ENCODE measurements around the gene PRR11.

Gene PRR11

GRCh38 chr17:59155439-59156177 lies at the start of gene PRR11:
Gene PRR11 (plus strand): TSS chr17:59155746. CDS start chr17:59169753, 14,007 bp downstream.
- peaks cover 0 to 14% of the 10 kb centered on the region in 2 donors for H3K4me1 ChIP-seq (ENCODE audit: control insufficient read depth in 1 of 2, insufficient read depth in 2 of 2, low read length in 2 of 2)
- no peaks in the 10 kb centered on the region for H3K36me3 ChIP-seq (ENCODE audit: control insufficient read depth in 1 of 2, insufficient read depth in 2 of 2, low read length in 2 of 2)
- H3K27me3 ChIP-seq (ENCODE audit: low read depth, low read length), result no peaks in the 10 kb centered on the region
- peak within 1 kb of the TSS; percentile 82 to 93 for H3K4me3 ChIP-seq (ENCODE audit: low read depth in 1 of 2, low read length in 2 of 2)
- no peaks in the 10 kb centered on the region for H3K9me3 ChIP-seq (ENCODE audit: control insufficient read depth in 1 of 2, low read length in 2 of 2)
- H3K27ac ChIP-seq (ENCODE audit: low read length), result peak within 1 kb of the TSS; percentile 84

GRCh38 chr17:59105852-59106462 lies 49.6 kb upstream of the PRR11 start:
- H3K4me3 ChIP-seq (ENCODE audit: low read depth in 1 of 2, low read length in 2 of 2), result peak overlapping the region; percentile 85 to 94
- H3K27me3 ChIP-seq (ENCODE audit: low read depth, low read length), result no peaks in the 10 kb centered on the region

GRCh38 chr17:59106463-59107305 lies 48.9 kb upstream of the PRR11 start, which contains the start of gene TRIM37:
Gene TRIM37 (minus strand): TSS chr17:59106880. CDS start chr17:59106461, 419 bp downstream.
- Histone ChIP-seq H3K4me3 (ENCODE audit: low read depth in 1 of 2, low read length in 2 of 2) (peak within 1 kb of the TSS; percentile 85 to 94), H3K4me1 (ENCODE audit: control insufficient read depth in 1 of 2, insufficient read depth in 2 of 2, low read length in 2 of 2) (peaks cover 4 to 21% of the 10 kb centered on the region in 2 donors), H3K9me3 (ENCODE audit: control insufficient read depth in 1 of 2, low read length in 2 of 2) (no peaks in the 10 kb centered on the region), H3K27ac (ENCODE audit: low read length) (peak within 1 kb of the TSS; percentile 80), H3K36me3 (ENCODE audit: control insufficient read depth in 1 of 2, insufficient read depth in 2 of 2, low read length in 2 of 2) (peaks cover 0 to 4% of the 10 kb centered on the region in 2 donors), H3K27me3 (ENCODE audit: low read depth, low read length) (no peaks in the 10 kb centered on the region)

More at GRCh38 chr17:59105852-59106462, 49.6 kb upstream of the PRR11 start:
- Histone ChIP-seq H3K27ac (ENCODE audit: low read length) (peak overlapping the region; percentile 80), H3K4me1 (ENCODE audit: control insufficient read depth in 1 of 2, insufficient read depth in 2 of 2, low read length in 2 of 2) (peaks cover 4 to 21% of the 10 kb centered on the region in 2 donors), H3K36me3 (ENCODE audit: control insufficient read depth in 1 of 2, insufficient read depth in 2 of 2, low read length in 2 of 2) (peaks cover under 1 to 4% of the 10 kb centered on the region in 2 donors), H3K9me3 (ENCODE audit: control insufficient read depth in 1 of 2, low read length in 2 of 2) (no peaks in the 10 kb centered on the region)

- Histone ChIP-seq H3K4me1 (ENCODE audit: control insufficient read depth in 1 of 2, insufficient read depth in 2 of 2, low read length in 2 of 2) (peaks cover 4 to 21% of the 10 kb centered on the region in 2 donors), H3K9me3 (ENCODE audit: control insufficient read depth in 1 of 2, low read length in 2 of 2) (no peaks in the 10 kb centered on the region), H3K27ac (ENCODE audit: low read length) (peak overlapping the region; percentile 80), H3K27me3 (ENCODE audit: low read depth, low read length) (no peaks in the 10 kb centered on the region), H3K4me3 (ENCODE audit: low read depth in 1 of 2, low read length in 2 of 2) (peak overlapping the region; percentile 85 to 94), H3K36me3 (ENCODE audit: control insufficient read depth in 1 of 2, insufficient read depth in 2 of 2, low read length in 2 of 2) (no peaks in the 10 kb centered on the region)
Measured at GRCh38 chr17:59107306-59107670, 48.3 kb upstream of the PRR11 start.

- Histone ChIP-seq H3K36me3 (ENCODE audit: control insufficient read depth in 1 of 2, insufficient read depth in 2 of 2, low read length in 2 of 2) (no peaks in the 10 kb centered on the region), H3K4me1 (ENCODE audit: control insufficient read depth in 1 of 2, insufficient read depth in 2 of 2, low read length in 2 of 2) (peaks cover 4 to 21% of the 10 kb centered on the region in 2 donors), H3K4me3 (ENCODE audit: low read depth in 1 of 2, low read length in 2 of 2) (no peak overlapping the region), H3K27me3 (ENCODE audit: low read depth, low read length) (no peaks in the 10 kb centered on the region), H3K9me3 (ENCODE audit: control insufficient read depth in 1 of 2, low read length in 2 of 2) (no peaks in the 10 kb centered on the region), H3K27ac (ENCODE audit: low read length) (no peak overlapping the region)
Measured at GRCh38 chr17:59108400-59109102, 47.0 kb upstream of the PRR11 start.

- Histone ChIP-seq H3K36me3 (ENCODE audit: control insufficient read depth in 1 of 2, insufficient read depth in 2 of 2, low read length in 2 of 2) (peaks cover 0 to 5% of the 10 kb centered on the region in 2 donors), H3K9me3 (ENCODE audit: control insufficient read depth in 1 of 2, low read length in 2 of 2) (no peaks in the 10 kb centered on the region), H3K4me3 (ENCODE audit: low read depth in 1 of 2, low read length in 2 of 2) (no peak overlapping the region), H3K4me1 (ENCODE audit: control insufficient read depth in 1 of 2, insufficient read depth in 2 of 2, low read length in 2 of 2) (peaks cover 4 to 6% of the 10 kb centered on the region in 2 donors), H3K27me3 (ENCODE audit: low read depth, low read length) (no peaks in the 10 kb centered on the region), H3K27ac (ENCODE audit: low read length) (no peak overlapping the region)
Measured at GRCh38 chr17:59110973-59111372, 44.6 kb upstream of the PRR11 start.

GRCh38 chr17:59111539-59111938 lies 44.0 kb upstream of the PRR11 start:
- no peaks in the 10 kb centered on the region for H3K9me3 ChIP-seq (ENCODE audit: control insufficient read depth in 1 of 2, low read length in 2 of 2)
- no peak overlapping the region for H3K27ac ChIP-seq (ENCODE audit: low read length)
- H3K27me3 ChIP-seq (ENCODE audit: low read depth, low read length), result no peaks in the 10 kb centered on the region
- no peak overlapping the region for H3K4me3 ChIP-seq (ENCODE audit: low read depth in 1 of 2, low read length in 2 of 2)
- peaks cover 4 to 6% of the 10 kb centered on the region in 2 donors for H3K4me1 ChIP-seq (ENCODE audit: control insufficient read depth in 1 of 2, insufficient read depth in 2 of 2, low read length in 2 of 2)
- H3K36me3 ChIP-seq (ENCODE audit: control insufficient read depth in 1 of 2, insufficient read depth in 2 of 2, low read length in 2 of 2), result peaks cover 0 to 5% of the 10 kb centered on the region in 2 donors

- no peak overlapping the region for H3K4me3 ChIP-seq (ENCODE audit: low read depth in 1 of 2, low read length in 2 of 2)
- no peak overlapping the region for H3K27ac ChIP-seq (ENCODE audit: low read length)
- no peaks in the 10 kb centered on the region for H3K4me1 ChIP-seq (ENCODE audit: control insufficient read depth in 1 of 2, insufficient read depth in 2 of 2, low read length in 2 of 2)
- no peaks in the 10 kb centered on the region for H3K27me3 ChIP-seq (ENCODE audit: low read depth, low read length)
- H3K36me3 ChIP-seq (ENCODE audit: control insufficient read depth in 1 of 2, insufficient read depth in 2 of 2, low read length in 2 of 2), result peaks cover 2 to 5% of the 10 kb centered on the region in 2 donors
- H3K9me3 ChIP-seq (ENCODE audit: control insufficient read depth in 1 of 2, low read length in 2 of 2), result no peaks in the 10 kb centered on the region
Measured at GRCh38 chr17:59115474-59115873, 40.1 kb upstream of the PRR11 start.

GRCh38 chr17:59121901-59122480 lies 33.6 kb upstream of the PRR11 start:
- no peaks in the 10 kb centered on the region for H3K9me3 ChIP-seq (ENCODE audit: control insufficient read depth in 1 of 2, low read length in 2 of 2)
- H3K27me3 ChIP-seq (ENCODE audit: low read depth, low read length), result no peaks in the 10 kb centered on the region
- H3K27ac ChIP-seq (ENCODE audit: low read length), result no peak overlapping the region
- H3K36me3 ChIP-seq (ENCODE audit: control insufficient read depth in 1 of 2, insufficient read depth in 2 of 2, low read length in 2 of 2), result peaks cover 2 to 10% of the 10 kb centered on the region in 2 donors
- H3K4me3 ChIP-seq (ENCODE audit: low read depth in 1 of 2, low read length in 2 of 2), result no peak overlapping the region
- no peaks in the 10 kb centered on the region for H3K4me1 ChIP-seq (ENCODE audit: control insufficient read depth in 1 of 2, insufficient read depth in 2 of 2, low read length in 2 of 2)

- Histone ChIP-seq H3K4me1 (ENCODE audit: control insufficient read depth in 1 of 2, insufficient read depth in 2 of 2, low read length in 2 of 2) (no peaks in the 10 kb centered on the region), H3K36me3 (ENCODE audit: control insufficient read depth in 1 of 2, insufficient read depth in 2 of 2, low read length in 2 of 2) (peaks cover 0 to 19% of the 10 kb centered on the region in 2 donors), H3K27ac (ENCODE audit: low read length) (no peak overlapping the region), H3K9me3 (ENCODE audit: control insufficient read depth in 1 of 2, low read length in 2 of 2) (no peaks in the 10 kb centered on the region), H3K4me3 (ENCODE audit: low read depth in 1 of 2, low read length in 2 of 2) (no peak overlapping the region), H3K27me3 (ENCODE audit: low read depth, low read length) (no peaks in the 10 kb centered on the region)
Measured at GRCh38 chr17:59124665-59125064, 30.9 kb upstream of the PRR11 start.

Measured in muscle layer of duodenum (tissue), 2 donors.